H9 (cell line): ENCODE data around the gene CAMTA1. TPM values are rescaled to one million over a fixed set of nuclear protein-coding genes. Genes with fewer than 3 reads are reported as not detected.
A peak's percentile ranks its signal among the peaks of the same experiment; 100 is the strongest.

Experiments used
- DNase-seq: peaks from one replicate; pipeline ENCODE4 v3.0.0-alpha.2; 2017
- H2AFZ ChIP-seq: one replicate; pipeline ENCODE4 v1.6.1; 2013; ENCODE audit warnings: mild to moderate bottlenecking, low read length, control low read depth, moderate library complexity
- H2AK5ac ChIP-seq: 2 replicates; pipeline ENCODE4 v1.6.1; 2013; ENCODE audit warnings: low read length, control low read depth, mixed read lengths; ENCODE audit not compliant: insufficient read length
- H2BK120ac ChIP-seq: one replicate; pipeline ENCODE4 v1.6.1; 2013; ENCODE audit warnings: low read depth, mild to moderate bottlenecking, low read length, control low read depth, inconsistent platforms; ENCODE audit not compliant: poor library complexity, severe bottlenecking
- H2BK12ac ChIP-seq: 2 replicates; pipeline ENCODE4 v1.6.1; 2013; ENCODE audit warnings: low read length, control low read depth, mixed read lengths, low read depth; ENCODE audit not compliant: insufficient read length
- H2BK15ac ChIP-seq: 2 replicates; pipeline ENCODE4 v1.6.1; 2013; ENCODE audit warnings: low read depth, low read length, control low read depth
- H2BK20ac ChIP-seq: one replicate; pipeline ENCODE4 v1.6.1; 2013; ENCODE audit warnings: low read depth, mild to moderate bottlenecking, low read length, control low read depth, inconsistent platforms; ENCODE audit not compliant: poor library complexity, severe bottlenecking
- H2BK5ac ChIP-seq: 2 replicates; pipeline ENCODE4 v1.6.1; 2013; ENCODE audit warnings: low read length, control low read depth, mixed read lengths; ENCODE audit not compliant: insufficient read length
- H3K14ac ChIP-seq: 2 replicates; pipeline ENCODE4 v1.6.1; 2013; ENCODE audit warnings: low read length, control low read depth; ENCODE audit not compliant: insufficient read depth
- H3K18ac ChIP-seq: 2 replicates; pipeline ENCODE4 v1.6.1; 2013; ENCODE audit warnings: low read depth, mild to moderate bottlenecking, mixed read lengths, low read length, control low read depth; ENCODE audit not compliant: insufficient read length
- H3K23ac ChIP-seq: 2 replicates; pipeline ENCODE4 v1.6.1; 2013; ENCODE audit warnings: low read length, control low read depth, mixed read lengths, low read depth; ENCODE audit not compliant: insufficient read length
- H3K23me2 ChIP-seq: 2 replicates; pipeline ENCODE4 v1.6.1; 2013; ENCODE audit warnings: low read depth, mild to moderate bottlenecking, mixed read lengths, low read length, control low read depth; ENCODE audit not compliant: insufficient read length, poor library complexity, severe bottlenecking
- H3K27ac ChIP-seq: 2 replicates; pipeline ENCODE4 v1.5.1; 2013; ENCODE audit warnings: low read length, control low read depth, mixed read lengths, low read depth; ENCODE audit not compliant: insufficient read length
- H3K27me3 ChIP-seq: 2 replicates; pipeline ENCODE4 v1.6.1; 2013; ENCODE audit warnings: low read length, control low read depth, inconsistent platforms; ENCODE audit not compliant: insufficient read depth
- H3K4ac ChIP-seq: 2 replicates; pipeline ENCODE4 v1.6.1; 2013; ENCODE audit warnings: low read depth, mild to moderate bottlenecking, control low read depth, inconsistent platforms, low read length, moderate library complexity
- H3K4me1 ChIP-seq: 2 replicates; pipeline ENCODE4 v1.6.1; 2013; ENCODE audit warnings: low read length, control low read depth, inconsistent platforms; ENCODE audit not compliant: insufficient read depth
- H3K4me2 ChIP-seq: 2 replicates; pipeline ENCODE4 v1.6.1; 2013; ENCODE audit warnings: low read length, control low read depth, mixed read lengths; ENCODE audit not compliant: insufficient read length, insufficient read depth
- H3K56ac ChIP-seq: 2 replicates; pipeline ENCODE4 v1.6.1; 2013; ENCODE audit warnings: low read depth, mild to moderate bottlenecking, mixed read lengths, low read length, control low read depth; ENCODE audit not compliant: insufficient read length
- H3K79me1 ChIP-seq: 2 replicates; pipeline ENCODE4 v1.6.1; 2013; ENCODE audit warnings: low read depth, mild to moderate bottlenecking, moderate library complexity, low read length, control low read depth, inconsistent platforms; ENCODE audit not compliant: insufficient read depth, poor library complexity, severe bottlenecking
- H3K79me2 ChIP-seq: 2 replicates; pipeline ENCODE4 v1.6.1; 2013; ENCODE audit warnings: low read length, control low read depth, inconsistent platforms; ENCODE audit not compliant: insufficient read depth
- H3K9ac ChIP-seq: 2 replicates; pipeline ENCODE4 v1.6.1; 2013; ENCODE audit warnings: low read length, control low read depth, mixed read lengths; ENCODE audit not compliant: insufficient read length; ENCODE audit errors: extremely low read depth
- H3K9me3 ChIP-seq: one replicate; pipeline ENCODE4 v1.6.1; 2013; ENCODE audit warnings: low read depth, low read length, inconsistent platforms; ENCODE audit not compliant: control insufficient read depth
- H3T11ph ChIP-seq: one replicate; pipeline ENCODE4 v1.6.1; 2013; ENCODE audit warnings: mild to moderate bottlenecking, low read length, control low read depth, inconsistent platforms
- H4K20me1 ChIP-seq: one replicate; pipeline ENCODE4 v1.6.1; 2013; ENCODE audit not compliant: control insufficient read depth, insufficient read length, insufficient read depth
- H4K5ac ChIP-seq: 2 replicates; pipeline ENCODE4 v1.6.1; 2013; ENCODE audit warnings: low read depth, mild to moderate bottlenecking, mixed read lengths, low read length, control low read depth; ENCODE audit not compliant: insufficient read length
- H4K8ac ChIP-seq: replicated peaks from 2 replicates; pipeline ENCODE4 v1.6.1; 2013; ENCODE audit warnings: low read length, control low read depth, mixed read lengths, low read depth; ENCODE audit not compliant: insufficient read length
- H4K91ac ChIP-seq: 2 replicates; pipeline ENCODE4 v1.6.1; 2013; ENCODE audit warnings: low read depth, mild to moderate bottlenecking, moderate library complexity, mixed read lengths, low read length, control low read depth; ENCODE audit not compliant: insufficient read length
- H3K27ac Mint-ChIP-seq, 3 experiments: 2 replicates in 2 of 3; 3 replicates in 1 of 3; pipeline ENCODE4 v1.8.0; 2020 to 2021; ENCODE audit warnings: mixed read lengths in 3 of 3, mild to moderate bottlenecking in 1 of 3, moderate library complexity in 1 of 3
- H3K27me3 Mint-ChIP-seq: 2 replicates; pipeline ENCODE4 v1.8.0; 2021; ENCODE audit warnings: low read depth, mild to moderate bottlenecking, moderate library complexity, mixed read lengths
- H3K36me3 Mint-ChIP-seq, 3 experiments: 2 replicates in 2 of 3; 3 replicates in 1 of 3; pipeline ENCODE4 v1.8.0; 2020 to 2021; ENCODE audit warnings: low read depth in 3 of 3, mixed read lengths in 3 of 3; ENCODE audit not compliant: insufficient read depth in 1 of 3
- H3K4me1 Mint-ChIP-seq, 2 experiments: 2 replicates each; pipeline ENCODE4 v1.8.0; 2020; ENCODE audit warnings: mixed read lengths in 2 of 2
- H3K4me3 Mint-ChIP-seq, 2 experiments: 2 replicates in 1 of 2; 3 replicates in 1 of 2; pipeline ENCODE4 v1.8.0; 2020 to 2021; ENCODE audit warnings: mild to moderate bottlenecking in 2 of 2, mixed read lengths in 2 of 2, moderate library complexity in 1 of 2
- H3K9me3 Mint-ChIP-seq, 2 experiments: 2 replicates in 1 of 2; 3 replicates in 1 of 2; pipeline ENCODE4 v1.8.0; 2020; ENCODE audit warnings: mild to moderate bottlenecking in 2 of 2, mixed read lengths in 2 of 2, moderate library complexity in 1 of 2
- CTCF ChIP-seq: fragments of 200-600 bp; sonication (generic); conservative IDR thresholded peaks from 3 replicates; pipeline ENCODE4 v1.8.0; 2021; ENCODE audit warnings: antibody characterized with exemption, mild to moderate bottlenecking
- WGBS: extraction: QIAGEN DNeasy Blood & Tissue Kit; methylation state at CpG from one replicate; pipeline ENCODE4 v1.1.7; 2013; ENCODE audit warnings: missing lambda C conversion rate, low lambda C conversion rate, mixed read lengths; ENCODE audit not compliant: insufficient read length; ENCODE audit errors: extremely low coverage; 5-methylcytosine and 5-hydroxymethylcytosine counted together
- total RNA-seq: library from RNA; stranded (reverse); gene quantifications from 2 replicates; pipeline ENCODE4 v1.2.1, GENCODE V29; 2021

CAMTA1 gene
- total RNA-seq, 1 experiment from 2014 or later: 115 TPM

GRCh38 chr1:7348580-7348979 is 563.3 kb downstream of the CAMTA1 start:
- Histone ChIP-seq H3K27me3 (no peaks in the 10 kb centered on the region), H3K27ac (no peak overlapping the region), H3K23ac (no peak overlapping the region), H2AFZ (no peak overlapping the region), H3K4me1 (no peaks in the 10 kb centered on the region), H3K18ac (no peak overlapping the region), H3K9ac (no peak overlapping the region), H2BK12ac (no peak overlapping the region), H3K23me2 (no peaks in the 10 kb centered on the region), H2BK20ac (no peak overlapping the region), H3K14ac (no peak overlapping the region; the same call in 1 of the 2 replicates), H4K5ac (no peak overlapping the region), H3K9me3 (no peaks in the 10 kb centered on the region), H3K4ac (no peak overlapping the region), H3K79me2 (no peaks in the 10 kb centered on the region), H3K79me1 (no peaks in the 10 kb centered on the region), H3T11ph (no peak overlapping the region), H4K8ac (no peak overlapping the region), H2AK5ac (no peak overlapping the region), H4K91ac (no peak overlapping the region), H3K56ac (no peak overlapping the region), H2BK120ac (no peak overlapping the region), H3K4me2 (no peak overlapping the region), H2BK5ac (no peak overlapping the region), H2BK15ac (no peak overlapping the region), H4K20me1 (no peaks in the 10 kb centered on the region)
- Mint-ChIP-seq H3K36me3 (no peaks in the 10 kb centered on the region; a peak in 1 of 7 replicates), H3K27me3 (no peaks in the 10 kb centered on the region), H3K4me1 (peaks cover 4 to 8% of the 10 kb centered on the region in 2 experiments), H3K9me3 (no peaks in the 10 kb centered on the region), H3K4me3 (no peak overlapping the region), H3K27ac (peak overlapping the region in 1 of 3 experiments; percentile 34; a peak in 1 of 7 replicates)
- TF ChIP-seq CTCF: no peak
- WGBS: no CpG with 5 or more reads among the region's 10 CpGs
- DNase-seq: no peak
